Nephron progenitor cell (in vitro differentiated cells): Measurements from ENCODE around the gene STXBP3.

ENCODE experiments used
- DNase-seq: peaks from one replicate; pipeline ENCODE4 v3.0.0; 2021
- H3K27ac Mint-ChIP-seq: 2 replicates; pipeline ENCODE4 v1.8.0; 2021; ENCODE audit warnings: mild to moderate bottlenecking, moderate library complexity, mixed read lengths
- H3K27me3 Mint-ChIP-seq: 2 replicates; pipeline ENCODE4 v1.8.0; 2021; ENCODE audit warnings: mild to moderate bottlenecking, low read depth, mixed read lengths; ENCODE audit not compliant: poor library complexity
- H3K36me3 Mint-ChIP-seq: 2 replicates; pipeline ENCODE4 v1.8.0; 2021; ENCODE audit warnings: low read depth, mixed read lengths
- H3K4me1 Mint-ChIP-seq: 2 replicates; pipeline ENCODE4 v1.8.0; 2021; ENCODE audit warnings: mixed read lengths
- H3K4me3 Mint-ChIP-seq: 2 replicates; pipeline ENCODE4 v1.8.0; 2021; ENCODE audit warnings: mild to moderate bottlenecking, moderate library complexity, mixed read lengths
- H3K9me3 Mint-ChIP-seq: 2 replicates; pipeline ENCODE4 v1.8.0; 2021; ENCODE audit warnings: mild to moderate bottlenecking, moderate library complexity, mixed read lengths
- TF ChIP-seq, protein P1 (sequence below): fragments of 200-600 bp; sonication (generic); IDR thresholded peaks from 2 replicates; pipeline ENCODE4 v1.5.0; 2021; ENCODE audit warnings: antibody characterized with exemption

STXBP3 gene

DNA sequence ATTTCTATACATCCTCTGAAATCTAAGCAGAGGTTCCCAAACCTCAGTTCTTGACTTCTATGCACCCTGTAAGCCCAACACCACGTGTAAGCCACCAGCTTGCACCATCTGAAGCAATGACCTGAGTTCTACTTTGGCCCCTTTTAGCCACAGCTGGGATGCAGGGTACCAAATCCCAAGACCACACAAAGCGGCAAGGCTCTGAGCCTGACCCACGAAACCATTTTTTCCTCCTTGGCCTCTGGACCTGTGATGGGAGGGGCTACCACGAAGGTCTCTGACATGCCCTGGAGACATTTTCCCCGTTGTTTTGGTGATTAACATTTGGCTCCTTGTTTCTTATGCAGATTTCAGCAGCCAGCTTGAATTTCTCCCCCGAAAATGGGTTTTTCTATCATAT is 38.8 kb downstream of the STXBP3 start:
- no peaks in the 10 kb centered on the region for H3K4me1 Mint-ChIP-seq
- no peak overlapping the region for H3K27ac Mint-ChIP-seq
- DNase-seq, result no peak
- peaks cover 96% of the 10 kb centered on the region for H3K36me3 Mint-ChIP-seq
- H3K9me3 Mint-ChIP-seq, result peaks cover 63% of the 10 kb centered on the region
- TF ChIP-seq, protein P1, sequence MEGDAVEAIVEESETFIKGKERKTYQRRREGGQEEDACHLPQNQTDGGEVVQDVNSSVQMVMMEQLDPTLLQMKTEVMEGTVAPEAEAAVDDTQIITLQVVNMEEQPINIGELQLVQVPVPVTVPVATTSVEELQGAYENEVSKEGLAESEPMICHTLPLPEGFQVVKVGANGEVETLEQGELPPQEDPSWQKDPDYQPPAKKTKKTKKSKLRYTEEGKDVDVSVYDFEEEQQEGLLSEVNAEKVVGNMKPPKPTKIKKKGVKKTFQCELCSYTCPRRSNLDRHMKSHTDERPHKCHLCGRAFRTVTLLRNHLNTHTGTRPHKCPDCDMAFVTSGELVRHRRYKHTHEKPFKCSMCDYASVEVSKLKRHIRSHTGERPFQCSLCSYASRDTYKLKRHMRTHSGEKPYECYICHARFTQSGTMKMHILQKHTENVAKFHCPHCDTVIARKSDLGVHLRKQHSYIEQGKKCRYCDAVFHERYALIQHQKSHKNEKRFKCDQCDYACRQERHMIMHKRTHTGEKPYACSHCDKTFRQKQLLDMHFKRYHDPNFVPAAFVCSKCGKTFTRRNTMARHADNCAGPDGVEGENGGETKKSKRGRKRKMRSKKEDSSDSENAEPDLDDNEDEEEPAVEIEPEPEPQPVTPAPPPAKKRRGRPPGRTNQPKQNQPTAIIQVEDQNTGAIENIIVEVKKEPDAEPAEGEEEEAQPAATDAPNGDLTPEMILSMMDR, result no peak
- H3K4me3 Mint-ChIP-seq, result no peak overlapping the region
- no peaks in the 10 kb centered on the region for H3K27me3 Mint-ChIP-seq

DNA sequence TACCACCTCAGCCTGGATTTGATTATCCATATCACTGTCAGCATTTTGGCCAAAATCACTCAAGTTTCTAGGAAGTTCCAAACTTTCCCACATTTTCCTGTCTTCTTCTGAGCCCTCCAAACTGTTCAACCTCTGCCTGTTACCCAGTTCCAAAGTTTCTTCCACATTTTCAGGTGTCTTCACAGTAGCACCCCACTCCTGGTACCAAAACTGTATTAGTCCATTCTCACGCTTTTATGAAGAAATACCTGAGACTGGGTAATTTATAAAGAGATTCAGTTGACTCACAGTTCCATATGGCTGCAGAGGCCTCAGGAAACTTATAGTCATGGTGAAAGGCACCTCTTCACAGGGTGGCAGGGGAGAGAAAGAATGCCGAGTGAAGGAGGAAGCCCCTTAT is 39.4 kb downstream of the STXBP3 start:
- Mint-ChIP-seq H3K9me3 (peaks cover 69% of the 10 kb centered on the region), H3K36me3 (peaks cover 100% of the 10 kb centered on the region), H3K4me3 (no peak overlapping the region), H3K27me3 (no peaks in the 10 kb centered on the region), H3K27ac (no peak overlapping the region), H3K4me1 (no peaks in the 10 kb centered on the region)
- TF ChIP-seq, protein P1, result no peak
- DNase-seq, result no peak

DNA sequence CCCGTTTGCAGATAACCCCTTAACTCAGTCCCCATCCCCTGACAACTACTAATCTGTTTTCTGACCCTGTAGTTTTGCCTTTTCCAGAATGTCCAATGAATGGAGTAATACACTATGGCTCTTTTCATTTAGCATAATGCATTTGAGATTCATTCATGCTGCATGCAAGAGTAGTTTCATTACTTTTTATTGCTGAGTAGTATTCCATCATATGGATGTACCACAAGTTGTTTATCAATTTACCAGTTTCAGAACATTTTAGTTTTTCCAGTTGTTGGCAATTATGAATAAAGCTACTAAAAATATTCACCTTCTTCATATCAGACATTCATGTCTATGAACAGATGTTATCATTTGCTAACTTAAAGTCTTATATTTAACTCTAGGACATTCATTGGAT is 45.3 kb downstream of the STXBP3 start:
- H3K27ac Mint-ChIP-seq, result no peak overlapping the region
- TF ChIP-seq, protein P1, result no peak
- H3K4me1 Mint-ChIP-seq, result no peaks in the 10 kb centered on the region
- H3K9me3 Mint-ChIP-seq, result peaks cover 55% of the 10 kb centered on the region
- H3K36me3 Mint-ChIP-seq, result peaks cover 94% of the 10 kb centered on the region
- H3K4me3 Mint-ChIP-seq, result no peak overlapping the region
- DNase-seq, result no peak
- no peaks in the 10 kb centered on the region for H3K27me3 Mint-ChIP-seq

DNA sequence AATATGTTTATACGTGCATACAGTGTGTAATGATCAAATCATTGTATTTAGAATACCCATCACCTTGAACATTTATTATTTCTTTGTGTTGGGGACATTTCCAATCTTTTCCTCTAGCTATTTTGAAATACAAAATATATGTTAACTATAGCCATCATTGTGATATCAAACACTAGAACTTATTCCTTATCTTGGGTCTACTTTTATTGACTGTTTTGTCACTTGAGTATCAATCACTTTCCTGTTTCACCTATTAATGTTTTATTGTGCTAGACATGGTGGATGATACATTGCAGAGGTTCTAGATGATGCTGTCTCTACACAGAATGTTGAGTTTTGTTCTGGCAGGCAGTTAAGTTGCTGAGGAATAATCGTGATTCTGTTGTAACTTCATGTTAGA is 45.9 kb downstream of the STXBP3 start:
- peaks cover 49% of the 10 kb centered on the region for H3K9me3 Mint-ChIP-seq
- H3K4me1 Mint-ChIP-seq, result no peaks in the 10 kb centered on the region
- no peak for DNase-seq
- H3K36me3 Mint-ChIP-seq, result peaks cover 88% of the 10 kb centered on the region
- H3K4me3 Mint-ChIP-seq, result no peak overlapping the region
- TF ChIP-seq, protein P1, result no peak
- no peaks in the 10 kb centered on the region for H3K27me3 Mint-ChIP-seq
- H3K27ac Mint-ChIP-seq, result no peak overlapping the region

DNA sequence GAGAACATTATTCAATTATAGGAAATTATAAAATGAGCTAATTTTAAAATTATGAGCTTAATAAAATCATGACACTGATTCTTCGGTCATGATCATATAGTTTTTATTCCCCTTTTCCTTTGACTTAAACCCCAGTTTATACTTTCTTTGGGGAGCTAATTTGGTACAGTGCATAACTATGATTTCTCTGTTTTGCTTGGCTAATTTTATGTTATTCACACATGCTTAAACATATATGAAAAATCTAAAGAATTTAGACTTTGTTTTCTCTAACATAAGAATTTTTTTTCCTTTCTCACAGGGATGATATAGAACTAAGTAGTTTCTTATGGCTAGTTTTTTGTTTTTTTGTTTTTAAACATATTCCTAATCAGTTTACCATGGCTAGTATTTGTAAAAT is 52.5 kb downstream of the STXBP3 start:
- TF ChIP-seq, protein P1, result no peak
- H3K4me1 Mint-ChIP-seq, result no peaks in the 10 kb centered on the region
- no peaks in the 10 kb centered on the region for H3K9me3 Mint-ChIP-seq
- no peak overlapping the region for H3K27ac Mint-ChIP-seq
- peaks cover 70% of the 10 kb centered on the region for H3K36me3 Mint-ChIP-seq
- H3K27me3 Mint-ChIP-seq, result no peaks in the 10 kb centered on the region
- no peak overlapping the region for H3K4me3 Mint-ChIP-seq
- no peak for DNase-seq

DNA sequence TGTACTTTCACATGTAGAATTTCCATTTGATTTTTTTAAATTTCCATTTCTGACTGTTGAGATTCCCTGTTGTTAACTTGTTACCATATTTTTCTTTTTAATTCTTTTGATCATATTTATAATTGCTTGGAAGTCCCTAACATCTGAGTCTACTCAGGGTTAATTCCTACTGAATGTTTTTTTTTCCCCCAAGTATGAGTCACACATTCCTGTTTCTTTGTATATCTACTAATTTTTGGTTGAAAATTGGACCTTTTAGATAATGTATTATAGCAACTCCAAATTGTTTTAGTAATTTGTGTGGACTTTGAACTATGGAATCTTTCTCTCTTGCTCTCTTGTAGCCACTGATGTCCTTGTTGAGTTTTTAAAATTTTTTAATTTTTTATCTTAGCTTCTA is 54.6 kb downstream of the STXBP3 start:
- Mint-ChIP-seq H3K9me3 (no peaks in the 10 kb centered on the region), H3K4me3 (no peak overlapping the region), H3K4me1 (no peaks in the 10 kb centered on the region), H3K36me3 (peaks cover 57% of the 10 kb centered on the region), H3K27me3 (no peaks in the 10 kb centered on the region), H3K27ac (peak overlapping the region; percentile 8)
- DNase-seq, result no peak
- TF ChIP-seq, protein P1, result no peak
